ENCODE results near the gene CCDC137. TPM values are rescaled to one million over a fixed set of nuclear protein-coding genes. Genes with fewer than 3 reads are reported as not detected.

The CCDC137 gene
- total and polyA plus RNA-seq, 2 of the 13 experiments (the other 11 are each of a cell fraction or from before 2014, with no cell fraction given) = 14.6 to 39.1 TPM

- TF ChIP-seq MAZ (IDR thresholded peaks at IDR 0.05; ENCODE audit: borderline replicate concordance, low read depth, low read length) (no peak), MAZ (CRISPR knock-in tag; IDR thresholded peaks at IDR 0.05; ENCODE audit: low read depth) (peak; percentile 23; the same call in 1 of the 2 replicates), MBNL3 (CRISPR knock-in tag; conservative IDR thresholded peaks at IDR 0.05) (no peak)
These were observed 9.7 kb upstream of the CCDC137 start (continued) for GRCh38 chr17:81656835-81657234.

DNA sequence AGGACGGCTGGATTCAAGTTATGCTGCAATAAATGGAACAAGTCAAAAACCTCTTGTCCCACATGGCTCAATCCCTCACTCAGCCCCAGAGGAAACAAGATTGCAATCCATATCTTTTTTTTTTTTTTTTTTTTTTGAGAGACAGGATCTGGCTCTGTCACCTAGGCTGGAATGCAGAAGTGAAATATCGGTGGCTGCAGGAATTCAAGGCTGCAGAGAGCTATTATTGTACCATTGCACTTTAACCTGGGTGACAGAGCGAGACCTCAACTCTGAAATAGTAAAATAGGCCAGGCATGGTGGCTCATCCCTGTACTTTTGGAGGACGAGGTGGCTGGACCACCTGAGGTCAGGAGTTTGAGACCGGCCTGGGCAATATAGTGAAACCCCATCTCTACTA is 7.5 kb upstream of the CCDC137 start:
- peaks cover 0 to 17% of the 10 kb centered on the region in 2 experiments; a peak in 3 of 5 replicates for H3K27me3 ChIP-seq (ENCODE audit: control insufficient read depth in 1 of 2, insufficient read depth in 2 of 2, low read length in 2 of 2)
- no peaks in the 10 kb centered on the region for H3K9me3 ChIP-seq (ENCODE audit: low read length)
- intact Hi-C loops (cut with micrococcal nuclease; ENCODE audit: unreplicated experiment) = no loop called here
- CTCF ChIA-PET (ENCODE audit: low intra/inter-chr PET ratio, low total read pairs) = no interaction called here
- no peaks in the 10 kb centered on the region for H4K20me1 ChIP-seq (ENCODE audit: insufficient read depth, low read length)
- peak overlapping the region; percentile 65 for H3K4me2 ChIP-seq (ENCODE audit: low read depth, low read length)
- in situ Hi-C loops (cut with HindIII; ENCODE audit: extremely low pct_ligation_motif_present, low pct_unique_long_range_greater_than_20kb) = no loop called here
- peaks cover 53% of the 10 kb centered on the region for H3K4me1 ChIP-seq (ENCODE audit: insufficient read depth, low read length)
- POLR2A ChIA-PET = interaction anchor here (0.6 to 1.3 kb wide), 7 partner anchors 8 to 1113 kb away, joined by 3 to 6 read pairs (median 3); partner anchors contain the start of genes ARL16, FAAP100 and HGS
- no peaks in the 10 kb centered on the region for H3K79me2 ChIP-seq (ENCODE audit: insufficient read depth, low read length)
- H2AFZ ChIP-seq (ENCODE audit: low read length) = peak overlapping the region; percentile 39
- peak; percentile 93 for FAIRE-seq
- peak; percentile 70 for ATAC-seq
- H3K9ac ChIP-seq (ENCODE audit: insufficient read depth, low read depth, low read length) = no peak overlapping the region
- peak; percentile 88 for DNase-seq (ENCODE audit: low spot score)
- WGBS (ENCODE audit: low lambda C conversion rate) = 17% methylated on average over 5 of the region's 5 CpGs
- BruUV-seq (replicated peaks) = no TSS peak
- peak overlapping the region; percentile 56 for H3K27ac ChIP-seq (ENCODE audit: extremely low read length, insufficient read depth, low read length)
- H3K36me3 ChIP-seq (replicated peaks in 1 of 2; ENCODE audit: control insufficient read depth in 1 of 2, insufficient read depth in 2 of 2, low read length in 2 of 2) = no peaks in the 10 kb centered on the region
- H3K4me3 ChIP-seq (replicated peaks in 1 of 3; ENCODE audit: insufficient read depth in 1 of 3, low read depth in 2 of 3, low read length in 3 of 3) = no peak overlapping the region; a peak in 1 of 6 replicates
- TF ChIP-seq, protein P1, sequence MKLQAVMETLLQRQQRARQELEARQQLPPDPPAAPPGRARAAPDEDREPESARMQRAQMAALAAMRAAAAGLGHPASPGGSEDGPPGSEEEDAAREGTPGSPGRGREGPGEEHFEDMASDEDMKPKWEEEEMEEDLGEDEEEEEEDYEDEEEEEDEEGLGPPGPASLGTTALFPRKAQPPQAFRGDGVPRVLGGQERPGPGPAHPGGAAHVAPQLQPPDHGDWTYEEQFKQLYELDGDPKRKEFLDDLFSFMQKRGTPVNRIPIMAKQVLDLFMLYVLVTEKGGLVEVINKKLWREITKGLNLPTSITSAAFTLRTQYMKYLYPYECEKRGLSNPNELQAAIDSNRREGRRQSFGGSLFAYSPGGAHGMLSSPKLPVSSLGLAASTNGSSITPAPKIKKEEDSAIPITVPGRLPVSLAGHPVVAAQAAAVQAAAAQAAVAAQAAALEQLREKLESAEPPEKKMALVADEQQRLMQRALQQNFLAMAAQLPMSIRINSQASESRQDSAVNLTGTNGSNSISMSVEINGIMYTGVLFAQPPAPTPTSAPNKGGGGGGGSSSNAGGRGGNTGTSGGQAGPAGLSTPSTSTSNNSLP (IDR thresholded peaks at IDR 0.05; ENCODE audit: low read depth, low read length) = peak; percentile 84
- TF ChIP-seq GATAD1 (CRISPR knock-in tag; IDR thresholded peaks at IDR 0.05) = no peak
- peak in 1 of 2 experiments; percentile 12; a peak in 1 of 4 replicates for TF ChIP-seq EP300 (IDR thresholded peaks at IDR 0.05; ENCODE audit: low read depth in 2 of 2, low read length in 2 of 2)
- TF ChIP-seq EP300 (CRISPR knock-in tag; IDR thresholded peaks at IDR 0.05; ENCODE audit: borderline replicate concordance) = no peak
- no peak for TF ChIP-seq ZNF34 (CRISPR knock-in tag; IDR thresholded peaks at IDR 0.05; ENCODE audit: borderline replicate concordance)
- TF ChIP-seq, protein P2, sequence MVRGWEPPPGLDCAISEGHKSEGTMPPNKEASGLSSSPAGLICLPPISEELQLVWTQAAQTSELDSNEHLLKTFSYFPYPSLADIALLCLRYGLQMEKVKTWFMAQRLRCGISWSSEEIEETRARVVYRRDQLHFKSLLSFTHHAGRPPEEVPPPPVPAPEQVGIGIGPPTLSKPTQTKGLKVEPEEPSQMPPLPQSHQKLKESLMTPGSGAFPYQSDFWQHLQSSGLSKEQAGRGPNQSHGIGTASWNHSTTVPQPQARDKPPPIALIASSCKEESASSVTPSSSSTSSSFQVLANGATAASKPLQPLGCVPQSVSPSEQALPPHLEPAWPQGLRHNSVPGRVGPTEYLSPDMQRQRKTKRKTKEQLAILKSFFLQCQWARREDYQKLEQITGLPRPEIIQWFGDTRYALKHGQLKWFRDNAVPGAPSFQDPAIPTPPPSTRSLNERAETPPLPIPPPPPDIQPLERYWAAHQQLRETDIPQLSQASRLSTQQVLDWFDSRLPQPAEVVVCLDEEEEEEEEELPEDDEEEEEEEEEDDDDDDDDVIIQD (CRISPR knock-in tag; IDR thresholded peaks at IDR 0.05; ENCODE audit: low read depth) = 0 out of 2 replicates have a peak, but pooled peaks have one; percentile 21
- TF ChIP-seq NR2F6 (IDR thresholded peaks at IDR 0.05) = no peak
- 0 out of 2 replicates have a peak, but pooled peaks have one; percentile 27 for TF ChIP-seq NR2F6 (CRISPR knock-in tag; IDR thresholded peaks at IDR 0.05)
- TF ChIP-seq SOX6 (IDR thresholded peaks at IDR 0.05) = no peak
- 0 out of 2 replicates have a peak, but pooled peaks have one; percentile 15 for TF ChIP-seq SOX6 (CRISPR knock-in tag; IDR thresholded peaks at IDR 0.05)
- no peak for TF ChIP-seq DPF2 (CRISPR knock-in tag; IDR thresholded peaks at IDR 0.05; ENCODE audit: borderline replicate concordance, low read depth)
- peak; percentile 60 for TF ChIP-seq ZMYM3 (CRISPR knock-in tag; IDR thresholded peaks at IDR 0.05)
- TF ChIP-seq ZNF891 (CRISPR knock-in tag; IDR thresholded peaks at IDR 0.05) = no peak
- peak; percentile 55 for TF ChIP-seq PPARG (CRISPR knock-in tag; conservative IDR thresholded peaks at IDR 0.05)
- peak; percentile 87 for TF ChIP-seq MEF2D (CRISPR knock-in tag; IDR thresholded peaks at IDR 0.05)
- no peak for TF ChIP-seq BRD4 (CRISPR knock-in tag; IDR thresholded peaks at IDR 0.05)
- TF ChIP-seq ZNF230 (CRISPR knock-in tag; IDR thresholded peaks at IDR 0.05) = no peak
